H1 (cell line): ENCODE measurements around the gene CPPED1. TPM values are rescaled to one million over a fixed set of nuclear protein-coding genes. Genes with fewer than 3 reads are reported as not detected.

ENCODE experiments used
- CTCF ChIA-PET: fragments of 300-600 bp; sonication (Branson Sonifier 250); formaldehyde crosslinking; loops from one replicate; lab custom pipeline; 2021; ENCODE audit not compliant: partially characterized antibody; lab: Charles Lee
- POLR2A ChIA-PET: fragments of 300-600 bp; sonication (Branson Sonifier 250); formaldehyde crosslinking; loops from one replicate; lab custom pipeline; 2021; ENCODE audit warnings: inconsistent platforms; ENCODE audit not compliant: partially characterized antibody; lab: Charles Lee
- DNase-seq, 2 experiments: peaks; one replicate each; pipeline versions ENCODE4 v3.0.0 to v3.0.0-alpha.2; 2010 to 2022; ENCODE audit warnings: low spot score in 2 of 2, low read depth in 1 of 2, mixed read lengths in 1 of 2
- FAIRE-seq: peaks from 2 replicates; lab custom pipeline; 2011; peaks lifted over from hg19 to GRCh38; lab: Jason Lieb, UNC
- H2AFZ ChIP-seq: 2 replicates; pipeline ENCODE4 v1.8.1; 2012; ENCODE audit warnings: low read length, inconsistent platforms
- H2AK5ac ChIP-seq: 2 replicates; pipeline ENCODE4 v1.6.1; 2013; ENCODE audit warnings: low read depth, low read length
- H2BK120ac ChIP-seq: replicated peaks from 2 replicates; pipeline ENCODE3; 2013; ENCODE audit warnings: low read depth, low read length, inconsistent platforms
- H2BK12ac ChIP-seq: 2 replicates; pipeline ENCODE4 v1.6.1; 2013; ENCODE audit warnings: low read depth, low read length
- H2BK15ac ChIP-seq: 2 replicates; pipeline ENCODE4 v1.6.1; 2013; ENCODE audit warnings: low read length
- H2BK20ac ChIP-seq: 2 replicates; pipeline ENCODE4 v1.6.1; 2013; ENCODE audit warnings: low read length
- H2BK5ac ChIP-seq: 2 replicates; pipeline ENCODE4 v1.6.1; 2013; ENCODE audit warnings: low read depth, low read length
- H3K14ac ChIP-seq: 2 replicates; pipeline ENCODE4 v1.6.1; 2013; ENCODE audit warnings: inconsistent platforms; ENCODE audit not compliant: insufficient read length
- H3K18ac ChIP-seq: 2 replicates; pipeline ENCODE4 v1.6.1; 2013; ENCODE audit warnings: low read length; ENCODE audit errors: extremely low read depth
- H3K23ac ChIP-seq: 2 replicates; pipeline ENCODE4 v1.6.1; 2013; ENCODE audit warnings: inconsistent platforms; ENCODE audit not compliant: insufficient read length
- H3K23me2 ChIP-seq: 2 replicates; pipeline ENCODE4 v1.6.1; 2013; ENCODE audit warnings: low read depth, low read length
- H3K27ac ChIP-seq: 2 replicates; pipeline ENCODE4 v1.6.1; 2011; ENCODE audit warnings: low read depth, low read length, inconsistent platforms
- H3K27me3 ChIP-seq, 4 experiments: replicated peaks in 1 of 4; 1 replicate in 1 of 4; 2 replicates in 3 of 4; pipeline versions ENCODE4 v1.6.1 to v1.8.1; 2011 to 2013; ENCODE audit warnings: low read length in 3 of 4, mild to moderate bottlenecking in 3 of 4, inconsistent platforms in 2 of 4, mixed read lengths in 2 of 4, moderate library complexity in 1 of 4; ENCODE audit not compliant: control insufficient read depth in 3 of 4, insufficient read depth in 3 of 4; ENCODE audit errors: extremely low read depth in 1 of 4
- H3K36me3 ChIP-seq, 4 experiments: 2 replicates each; pipeline versions ENCODE4 v1.6.1 to v1.8.1; 2011 to 2013; ENCODE audit warnings: mild to moderate bottlenecking in 4 of 4, low read length in 3 of 4, moderate library complexity in 2 of 4, control low read depth in 1 of 4, inconsistent platforms in 1 of 4; ENCODE audit not compliant: insufficient read depth in 4 of 4, control insufficient read depth in 2 of 4
- H3K4ac ChIP-seq: replicated peaks from 2 replicates; pipeline ENCODE3; 2013; ENCODE audit warnings: low read length, low read depth, mixed read lengths, inconsistent platforms; ENCODE audit not compliant: insufficient read length
- H3K4me1 ChIP-seq, 4 experiments: replicated peaks in 1 of 4; 1 replicate in 1 of 4; 2 replicates in 3 of 4; pipeline versions ENCODE4 v1.6.1 to v1.8.1; 2011 to 2013; ENCODE audit warnings: low read length in 3 of 4, inconsistent platforms in 2 of 4, mixed read lengths in 1 of 4; ENCODE audit not compliant: insufficient read depth in 4 of 4, control insufficient read depth in 3 of 4
- H3K4me2 ChIP-seq, 2 experiments: 2 replicates each; pipeline versions ENCODE4 v1.6.1 to v1.8.1; 2011 to 2013; ENCODE audit warnings: low read depth in 2 of 2, low read length in 2 of 2, control low read depth in 1 of 2, inconsistent platforms in 1 of 2, mild to moderate bottlenecking in 1 of 2; ENCODE audit not compliant: insufficient read depth in 1 of 2
- H3K4me3 ChIP-seq, 4 experiments: fragments of 200-600, 300-600 bp in 1 of 4; sonication (generic), shearing (Covaris generic), sonication (Bioruptor Twin) in 1 of 4; 2 replicates each; pipeline versions ENCODE4 v1.5.1 to v1.8.1; 2011 to 2016; ENCODE audit warnings: low read length in 4 of 4, low read depth in 3 of 4, control low read depth in 2 of 4, inconsistent platforms in 2 of 4, mild to moderate bottlenecking in 2 of 4, mixed read lengths in 1 of 4, moderate library complexity in 1 of 4; ENCODE audit not compliant: insufficient read depth in 2 of 4; ENCODE audit errors: extremely low read depth in 1 of 4
- H3K56ac ChIP-seq: replicated peaks from 2 replicates; pipeline ENCODE3; 2013; ENCODE audit warnings: low read depth, mild to moderate bottlenecking, mixed read lengths, low read length, inconsistent platforms; ENCODE audit not compliant: insufficient read length
- H3K79me1 ChIP-seq: 2 replicates; pipeline ENCODE4 v1.6.1; 2013; ENCODE audit warnings: low read depth, low read length, control low read depth
- H3K79me2 ChIP-seq, 2 experiments: 2 replicates each; pipeline versions ENCODE4 v1.6.1 to v1.8.1; 2012 to 2013; ENCODE audit warnings: low read length in 2 of 2, mild to moderate bottlenecking in 2 of 2, inconsistent platforms in 1 of 2; ENCODE audit not compliant: insufficient read depth in 2 of 2, control insufficient read depth in 1 of 2
- H3K9ac ChIP-seq, 4 experiments: replicated peaks in 1 of 4; 1 replicate in 1 of 4; 2 replicates in 3 of 4; pipeline versions ENCODE4 v1.6.1 to v1.8.1; 2011 to 2013; ENCODE audit warnings: low read depth in 3 of 4, low read length in 3 of 4, control low read depth in 2 of 4, mild to moderate bottlenecking in 2 of 4, moderate library complexity in 2 of 4, inconsistent platforms in 1 of 4; ENCODE audit errors: extremely low read depth in 1 of 4
- H3K9me3 ChIP-seq, 2 experiments: 2 replicates each; pipeline versions ENCODE4 v1.6.1 to v1.8.1; 2012 to 2013; ENCODE audit warnings: mild to moderate bottlenecking in 2 of 2, moderate library complexity in 2 of 2, control low read depth in 1 of 2, inconsistent platforms in 1 of 2, low read depth in 1 of 2, low read length in 1 of 2, mixed read lengths in 1 of 2; ENCODE audit not compliant: insufficient read depth in 2 of 2
- H4K20me1 ChIP-seq, 2 experiments: replicated peaks in 1 of 2; 2 replicates each; pipeline versions ENCODE3 to v1.8.1; 2011 to 2013; ENCODE audit warnings: inconsistent platforms in 2 of 2, low read length in 2 of 2, mild to moderate bottlenecking in 1 of 2; ENCODE audit not compliant: insufficient read depth in 2 of 2, control insufficient read depth in 1 of 2
- H4K5ac ChIP-seq: 2 replicates; pipeline ENCODE4 v1.6.1; 2013; ENCODE audit warnings: low read length, low read depth, mixed read lengths, inconsistent platforms; ENCODE audit not compliant: insufficient read length
- H4K8ac ChIP-seq: 2 replicates; pipeline ENCODE4 v1.8.0; 2013; ENCODE audit warnings: mild to moderate bottlenecking, moderate library complexity, low read length, inconsistent platforms; ENCODE audit not compliant: insufficient read depth; ENCODE audit errors: extremely low read depth
- H4K91ac ChIP-seq: replicated peaks from 2 replicates; pipeline ENCODE3; 2013; ENCODE audit warnings: low read length, mixed read lengths, inconsistent platforms; ENCODE audit not compliant: insufficient read length
- BACH1 ChIP-seq: IDR thresholded peaks from 2 replicates; pipeline ENCODE4 v1.6.1; 2012; ENCODE audit warnings: low read length, improper control_type of control experiment
- BCL11A ChIP-seq, 2 experiments: IDR thresholded peaks; one replicate each; pipeline ENCODE4 v1.6.1; 2011; ENCODE audit warnings: low read depth in 2 of 2, low read length in 2 of 2, mild to moderate bottlenecking in 2 of 2
- CHD1 ChIP-seq: IDR thresholded peaks from 2 replicates; pipeline ENCODE4 v1.6.1; 2012; ENCODE audit warnings: low read depth, low read length, improper control_type of control experiment
- EZH2 ChIP-seq: fragments of 200-600 bp; sonication (generic); IDR thresholded peaks from 2 replicates; pipeline ENCODE4 v1.7.1; 2012; ENCODE audit warnings: low read depth, mild to moderate bottlenecking, moderate library complexity, low read length, inconsistent platforms; ENCODE audit not compliant: severe bottlenecking
- PHF8 ChIP-seq: fragments of 200-600 bp; sonication (generic); conservative IDR thresholded peaks from 2 replicates; pipeline ENCODE4 v1.7.1; 2012; ENCODE audit warnings: low read depth, mild to moderate bottlenecking, inconsistent platforms, low read length, moderate library complexity
- POLR2A ChIP-seq, 2 experiments: IDR thresholded peaks; 1 replicate in 1 of 2; 2 replicates in 1 of 2; pipeline ENCODE4 v1.6.1; 2011; ENCODE audit warnings: low read depth in 2 of 2, low read length in 2 of 2, mild to moderate bottlenecking in 2 of 2; ENCODE audit errors: control extremely low read depth in 1 of 2
- RNF2 ChIP-seq: fragments of 200-900, 300-1000 bp; sonication (generic); IDR thresholded peaks from 2 replicates; pipeline ENCODE4 v1.7.1; 2016; ENCODE audit warnings: borderline replicate concordance, low read depth, mild to moderate bottlenecking, antibody characterized with exemption, low read length; ENCODE audit not compliant: poor library complexity, severe bottlenecking; ENCODE audit errors: missing control alignments
- SIRT6 ChIP-seq: IDR thresholded peaks from one replicate; pipeline ENCODE4 v1.7.1; 2012; ENCODE audit warnings: low read length, inconsistent platforms
- SP1 ChIP-seq: IDR thresholded peaks from 2 replicates; pipeline ENCODE4 v1.6.1; 2011; ENCODE audit warnings: low read depth, low read length
- SP2 ChIP-seq: IDR thresholded peaks from 2 replicates; pipeline ENCODE4 v1.6.1; 2012; ENCODE audit warnings: mild to moderate bottlenecking, low read length, inconsistent platforms
- ZNF274 ChIP-seq: IDR thresholded peaks from 2 replicates; pipeline ENCODE4 v1.7.0; 2012; ENCODE audit warnings: low read length, borderline replicate concordance; ENCODE audit errors: extremely low read depth
- WGBS, 2 experiments: shearing (Covaris generic) in 1 of 2; methylation state at CpG; one replicate each; pipeline versions ENCODE4 v1.1.6 to v1.1.7; 2013 to 2015; ENCODE audit warnings: low lambda C conversion rate in 2 of 2, mixed read lengths in 2 of 2, inconsistent platforms in 1 of 2, low coverage in 1 of 2, missing lambda C conversion rate in 1 of 2; ENCODE audit not compliant: insufficient replicate concordance in 2 of 2, insufficient coverage in 1 of 2, insufficient read length in 1 of 2; ENCODE audit errors: extremely low coverage in 1 of 2, missing lambda C conversion rate in 1 of 2; 5-methylcytosine and 5-hydroxymethylcytosine counted together
- polyA plus RNA-seq, 7 experiments: library from polyadenylated mRNA; depleted of rRNA in 3 of 7; stranded (reverse) in 5 of 7; unstranded in 2 of 7; fragments of >200 nt in 5 of 7; fragments of 200-250 nt in 2 of 7; gene quantifications; 1 replicate in 5 of 7; 2 replicates in 1 of 7; 4 replicates in 1 of 7; pipeline versions ENCODE4 v1.2.1 to v1.2.3, GENCODE V29; 2011 to 2013; ENCODE audit warnings: missing spikeins in 2 of 7, mixed read lengths in 2 of 7
- total RNA-seq: library from RNA; stranded (reverse); fragmentation: NEBNext Ultra II Directional; extraction: Animal tissue kit (Norgen Biotek cat#: 25700); gene quantifications from 2 replicates; pipeline ENCODE4 v1.2.1, GENCODE V29; 2021
- TF ChIP-seq, protein P1 (sequence below): IDR thresholded peaks from 2 replicates; pipeline ENCODE4 v1.6.1; 2011; ENCODE audit warnings: low read depth, mild to moderate bottlenecking, low read length; ENCODE audit not compliant: insufficient read depth
- TF ChIP-seq, protein P2 (sequence below): IDR thresholded peaks from 2 replicates; pipeline ENCODE4 v1.6.1; 2012; ENCODE audit warnings: low read length, inconsistent platforms

Gene CPPED1
- total and polyA plus RNA-seq, 2 of the 8 experiments (the other 6 are each of a cell fraction or from before 2014, with no cell fraction given) = 3.5 to 11.2 TPM

DNA sequence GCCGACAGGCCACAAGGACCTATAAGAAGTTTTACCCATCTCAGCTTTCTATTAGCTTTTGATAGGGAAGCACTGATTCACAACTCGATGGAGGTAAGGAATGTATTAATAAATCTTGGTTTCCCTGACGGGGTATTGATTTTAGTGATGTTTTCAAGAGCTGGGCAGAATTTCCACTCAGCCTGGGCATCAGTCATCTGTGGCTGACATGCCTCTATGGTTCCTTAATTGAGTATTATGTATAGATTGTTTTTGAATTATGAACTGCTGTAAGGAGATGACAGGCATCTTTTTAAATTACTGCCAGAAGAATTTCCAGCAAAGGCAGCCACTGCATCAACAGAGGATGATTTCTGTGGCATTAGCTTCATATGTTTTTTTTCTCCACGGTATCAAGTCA is 128.6 kb downstream of the CPPED1 start:
- H3K23ac ChIP-seq = no peak overlapping the region
- H3K79me2 ChIP-seq = no peaks in the 10 kb centered on the region
- H3K27ac ChIP-seq = no peak overlapping the region
- H4K8ac ChIP-seq = no peak overlapping the region
- H2BK120ac ChIP-seq = no peak overlapping the region
- no peak overlapping the region for H4K91ac ChIP-seq
- no peak overlapping the region for H2BK20ac ChIP-seq
- no peaks in the 10 kb centered on the region for H3K36me3 ChIP-seq
- no peak overlapping the region for H3K9ac ChIP-seq
- no peak overlapping the region for H3K56ac ChIP-seq
- POLR2A ChIA-PET = no interaction called here
- 97% methylated on average over 4 of the region's 4 CpGs; no CpG with 5 or more reads in 1 of the 2 experiments for WGBS, 2 experiments
- no peak overlapping the region; the same call in 1 of the 2 replicates for H2BK5ac ChIP-seq
- H3K23me2 ChIP-seq = no peaks in the 10 kb centered on the region
- TF ChIP-seq BCL11A (IDR thresholded peaks at IDR 0.05; ENCODE audit: low read depth in 2 of 2, low read length in 2 of 2) (no peak), CHD1 (no peak), SP2 (no peak), SIRT6 (no peak), EZH2 (no peak), BACH1 (no peak), RNF2 (no peak), SP1 (no peak), ZNF274 (no peak), POLR2A (IDR thresholded peaks at IDR 0.05; ENCODE audit: control extremely low read depth in 1 of 2, low read depth in 2 of 2, low read length in 2 of 2) (no peak), PHF8 (no peak)
- TF ChIP-seq, protein P1, sequence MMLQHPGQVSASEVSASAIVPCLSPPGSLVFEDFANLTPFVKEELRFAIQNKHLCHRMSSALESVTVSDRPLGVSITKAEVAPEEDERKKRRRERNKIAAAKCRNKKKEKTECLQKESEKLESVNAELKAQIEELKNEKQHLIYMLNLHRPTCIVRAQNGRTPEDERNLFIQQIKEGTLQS = no peak
- TF ChIP-seq, protein P2, sequence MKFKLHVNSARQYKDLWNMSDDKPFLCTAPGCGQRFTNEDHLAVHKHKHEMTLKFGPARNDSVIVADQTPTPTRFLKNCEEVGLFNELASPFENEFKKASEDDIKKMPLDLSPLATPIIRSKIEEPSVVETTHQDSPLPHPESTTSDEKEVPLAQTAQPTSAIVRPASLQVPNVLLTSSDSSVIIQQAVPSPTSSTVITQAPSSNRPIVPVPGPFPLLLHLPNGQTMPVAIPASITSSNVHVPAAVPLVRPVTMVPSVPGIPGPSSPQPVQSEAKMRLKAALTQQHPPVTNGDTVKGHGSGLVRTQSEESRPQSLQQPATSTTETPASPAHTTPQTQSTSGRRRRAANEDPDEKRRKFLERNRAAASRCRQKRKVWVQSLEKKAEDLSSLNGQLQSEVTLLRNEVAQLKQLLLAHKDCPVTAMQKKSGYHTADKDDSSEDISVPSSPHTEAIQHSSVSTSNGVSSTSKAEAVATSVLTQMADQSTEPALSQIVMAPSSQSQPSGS = no peak
- no peak overlapping the region for H2BK12ac ChIP-seq
- no peak overlapping the region for H3K18ac ChIP-seq
- H3K79me1 ChIP-seq = no peaks in the 10 kb centered on the region
- H3K4me2 ChIP-seq = no peak overlapping the region
- FAIRE-seq = no peak
- H3K4me1 ChIP-seq = no peaks in the 10 kb centered on the region; a peak in 2 of 7 replicates
- no peak overlapping the region for H4K5ac ChIP-seq
- H3K9me3 ChIP-seq = no peaks in the 10 kb centered on the region
- no peak overlapping the region for H3K4me3 ChIP-seq
- CTCF ChIA-PET = interaction anchor here (1.3 kb wide), 1 partner anchor 118 kb away, joined by 3 read pairs; no protein-coding TSS in a partner anchor
- no peak overlapping the region for H2BK15ac ChIP-seq
- H3K27me3 ChIP-seq = no peaks in the 10 kb centered on the region
- H2AK5ac ChIP-seq = no peak overlapping the region
- H4K20me1 ChIP-seq = no peaks in the 10 kb centered on the region
- no peak overlapping the region for H3K14ac ChIP-seq
- no peak overlapping the region for H2AFZ ChIP-seq
- no peak for DNase-seq
- H3K4ac ChIP-seq = no peak overlapping the region
